A549 treated with AZD9567 at 1 μM for 4 hours (cell line): ENCODE data around the gene EVX1. TPM values are rescaled to one million over a fixed set of nuclear protein-coding genes. Genes with fewer than 3 reads are reported as not detected.

Source experiments
- total RNA-seq: library from RNA; stranded (reverse); fragments of 200-300 nt; extraction: Qiagen RNA extraction; gene quantifications from 5 replicates; pipeline ENCODE4 v1.2.3, GENCODE V29; 2022; ENCODE audit not compliant: insufficient read depth

The EVX1 gene
- 0.05 to 0.14 TPM (median 0.06 TPM) in 4 of 5 replicates, not detected in the other for total RNA-seq

DNA sequence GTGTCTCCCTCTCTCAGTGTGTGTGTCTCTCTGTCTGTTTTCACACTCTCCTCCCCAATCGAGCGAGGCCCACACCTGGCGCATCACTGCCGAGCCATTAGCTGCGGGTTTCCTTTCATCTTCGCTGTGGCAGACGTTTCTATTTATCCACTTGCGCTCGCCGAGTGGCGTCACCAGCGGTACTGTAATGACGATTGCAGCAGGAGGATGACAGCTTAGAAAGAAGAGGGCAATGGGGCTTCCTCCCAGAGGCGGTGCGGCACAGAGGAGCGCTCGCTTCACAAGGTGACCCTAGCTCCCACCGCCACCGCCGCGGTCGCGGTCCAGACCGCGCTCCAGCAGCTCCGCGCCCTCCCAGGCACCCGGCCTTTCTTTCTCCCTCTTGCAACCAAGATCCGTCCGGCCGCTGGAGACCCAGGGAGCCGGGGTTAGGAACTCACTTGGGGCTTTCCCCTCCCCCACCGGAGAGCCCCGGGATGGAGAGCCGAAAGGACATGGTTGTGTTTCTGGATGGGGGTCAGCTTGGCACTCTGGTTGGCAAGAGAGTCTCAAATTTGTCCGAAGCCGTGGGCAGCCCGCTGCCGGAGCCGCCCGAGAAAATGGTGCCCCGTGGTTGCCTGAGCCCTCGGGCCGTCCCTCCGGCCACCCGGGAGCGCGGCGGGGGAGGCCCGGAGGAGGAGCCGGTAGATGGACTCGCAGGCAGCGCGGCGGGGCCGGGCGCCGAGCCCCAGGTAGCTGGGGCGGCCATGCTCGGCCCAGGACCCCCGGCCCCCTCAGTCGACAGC lies at the start of gene EVX1:
Gene EVX1, plus strand, starts transcription at position 248 of the 785 bp plus-strand sequence. Its CDS starts 229 bp downstream, at position 477.

DNA sequence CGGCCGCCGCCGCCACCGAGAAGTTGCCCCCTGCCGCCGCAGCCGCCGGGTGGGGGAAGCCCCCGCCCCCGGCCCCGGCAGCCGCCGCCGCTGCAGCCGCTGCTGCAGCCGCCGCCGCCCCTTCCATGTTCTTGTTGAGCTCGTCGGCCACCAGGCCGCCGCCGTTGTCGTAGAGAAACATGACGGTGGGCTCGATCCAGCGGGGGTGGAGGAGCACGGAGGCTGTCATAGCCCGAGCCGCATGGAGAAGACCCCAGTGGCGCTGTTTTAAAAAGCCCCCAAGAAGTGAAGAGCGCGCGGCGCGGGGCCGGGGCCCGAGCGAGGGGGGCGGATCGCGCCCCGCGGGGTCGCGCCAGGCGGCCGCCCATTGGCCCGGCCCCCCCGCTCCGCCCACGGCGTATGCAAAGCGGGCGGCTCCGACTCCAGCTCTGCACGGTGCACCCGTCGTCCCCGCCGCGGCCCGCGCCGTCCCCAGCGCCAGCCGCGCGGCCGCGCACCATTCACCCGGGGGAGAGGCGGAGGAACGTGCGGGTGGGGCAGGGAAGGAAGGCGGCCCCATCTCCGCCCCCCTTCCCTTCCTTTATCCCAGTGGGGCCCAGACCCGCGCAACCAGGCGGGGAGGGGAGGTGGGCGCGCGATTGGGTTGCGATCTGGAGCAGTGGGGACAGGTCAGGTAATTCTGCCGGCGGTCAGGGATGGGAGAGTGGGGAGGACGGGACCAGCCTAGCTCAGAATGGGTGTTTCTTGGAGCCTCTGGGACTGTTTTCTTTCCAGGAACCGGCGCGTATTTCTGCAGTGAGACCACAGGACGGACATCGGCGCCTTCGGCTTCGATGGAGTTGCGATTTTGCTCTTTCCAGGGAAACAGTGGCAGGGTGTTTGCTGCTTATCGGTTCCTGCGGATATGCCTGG lies 42.5 kb upstream of the EVX1 start, which contains the start of gene HOXA13:
Gene HOXA13, minus strand, starts transcription at position 243 of the 912 bp plus-strand sequence. Its CDS starts 14 bp downstream, at position 229.

Other genes starting within 250 kb of the EVX1 start
- gene HOXA1, start 146.8 kb upstream of the EVX1 start, total RNA-seq: 1.3 to 3.9 TPM (median 2.8 TPM) in 5 replicates
- 0.58 to 1.9 TPM (median 0.73 TPM) in 5 replicates for gene HOXA2, start 140.1 kb upstream of the EVX1 start, total RNA-seq
- 1.1 to 1.7 TPM (median 1.4 TPM) in 4 of 5 replicates, not detected in the other for gene HOXA4, start 112.0 kb upstream of the EVX1 start, total RNA-seq
- 2.8 to 6.5 TPM (median 4.9 TPM) in 5 replicates for gene HOXA5, start 99.1 kb upstream of the EVX1 start, total RNA-seq
- gene HOXA6, start 95.0 kb upstream of the EVX1 start, total RNA-seq: 0.94 to 1.8 TPM (median 1.5 TPM) in 4 of 5 replicates, not detected in the other
- 3.6 to 6.3 TPM (median 5.2 TPM) in 5 replicates for gene HOXA3, start 90.2 kb upstream of the EVX1 start, total RNA-seq
- gene HOXA7, start 86.1 kb upstream of the EVX1 start, total RNA-seq: 3.0 to 3.9 TPM (median 3.7 TPM) in 5 replicates
- 0.24 to 0.67 TPM (median 0.60 TPM) in 4 of 5 replicates, not detected in the other for gene HOXA9, start 77.3 kb upstream of the EVX1 start, total RNA-seq
- gene HOXA10, start 68.5 kb upstream of the EVX1 start, total RNA-seq: 5.9 to 7.8 TPM (median 6.2 TPM) in 5 replicates
- gene HOXA11, start 57.6 kb upstream of the EVX1 start, total RNA-seq: 0.31 to 0.49 TPM (median 0.38 TPM) in 4 of 5 replicates, not detected in the other
- gene HOXA13, start 42.7 kb upstream of the EVX1 start, total RNA-seq: 0.88 to 2.3 TPM (median 2.1 TPM) in 5 replicates